Small intestine (tissue), 7 donors: ENCODE measurements around the gene BMPER. TPM values are rescaled to one million over a fixed set of nuclear protein-coding genes. Genes with fewer than 3 reads are reported as not detected.

Source experiments
- DNase-seq, 2 donors: peaks; one replicate each; pipeline versions ENCODE4 v3.0.0 to v3.0.0-alpha.2; 2013
- FAIRE-seq: peaks from 2 replicates; lab custom pipeline; 2012; peaks lifted over from hg19 to GRCh38; lab: Jason Lieb, UNC
- H3K27ac ChIP-seq, 3 donors: one replicate each; pipeline ENCODE4 v1.5.1; 2013; ENCODE audit warnings: low read length in 2 of 3, mild to moderate bottlenecking in 2 of 3, control low read depth in 1 of 3, inconsistent platforms in 1 of 3, low read depth in 1 of 3, moderate library complexity in 1 of 3
- H3K27me3 ChIP-seq, 3 donors: one replicate each; pipeline ENCODE4 v1.6.1; 2013; ENCODE audit warnings: low read length in 3 of 3, inconsistent platforms in 1 of 3; ENCODE audit not compliant: control insufficient read depth in 3 of 3, insufficient read depth in 3 of 3
- H3K36me3 ChIP-seq, 3 donors: one replicate each; pipeline ENCODE4 v1.6.1; 2013; ENCODE audit warnings: low read length in 3 of 3, inconsistent platforms in 1 of 3, low read depth in 1 of 3, mild to moderate bottlenecking in 1 of 3, moderate library complexity in 1 of 3; ENCODE audit not compliant: control insufficient read depth in 3 of 3, insufficient read depth in 2 of 3
- H3K4me1 ChIP-seq, 3 donors: one replicate each; pipeline ENCODE4 v1.6.1; 2013; ENCODE audit warnings: low read length in 2 of 3, inconsistent platforms in 1 of 3, low read depth in 1 of 3, mild to moderate bottlenecking in 1 of 3, moderate library complexity in 1 of 3; ENCODE audit not compliant: control insufficient read depth in 3 of 3, insufficient read depth in 2 of 3
- H3K4me3 ChIP-seq, 3 donors: one replicate each; pipeline ENCODE4 v1.5.1; 2013; ENCODE audit warnings: low read length in 3 of 3, control low read depth in 1 of 3, inconsistent platforms in 1 of 3, low read depth in 1 of 3, mild to moderate bottlenecking in 1 of 3, moderate library complexity in 1 of 3
- H3K9me3 ChIP-seq, 2 donors: one replicate each; pipeline ENCODE4 v1.6.1; 2013; ENCODE audit warnings: low read depth in 1 of 2, low read length in 1 of 2; ENCODE audit not compliant: control insufficient read depth in 2 of 2, insufficient read depth in 1 of 2
- WGBS, 3 donors: extraction: QIAGEN DNeasy Blood & Tissue Kit; methylation state at CpG; one replicate each; pipeline ENCODE4 v1.1.7; 2013; 5-methylcytosine and 5-hydroxymethylcytosine counted together
- polyA plus RNA-seq, 4 donors: library from polyadenylated mRNA; stranded (reverse) in 3 of 4; unstranded in 1 of 4; fragments of 200-250 nt in 3 of 4; fragments of 120-200 nt in 1 of 4; gene quantifications; one replicate each; pipeline versions ENCODE4 v1.2.1 to v1.2.3, GENCODE V29; 2013
- donor health status: healthy with polysubstance abuse.
- donor health status: control.
- donor health status: control.
- donor health status: Bipolar disorder and iron deficiency.
- donor health status: healthy.

The BMPER gene
- polyA plus RNA-seq, 4 donors, result 1.1 to 1.9 (median 1.2) TPM; not detected in 1

DNA sequence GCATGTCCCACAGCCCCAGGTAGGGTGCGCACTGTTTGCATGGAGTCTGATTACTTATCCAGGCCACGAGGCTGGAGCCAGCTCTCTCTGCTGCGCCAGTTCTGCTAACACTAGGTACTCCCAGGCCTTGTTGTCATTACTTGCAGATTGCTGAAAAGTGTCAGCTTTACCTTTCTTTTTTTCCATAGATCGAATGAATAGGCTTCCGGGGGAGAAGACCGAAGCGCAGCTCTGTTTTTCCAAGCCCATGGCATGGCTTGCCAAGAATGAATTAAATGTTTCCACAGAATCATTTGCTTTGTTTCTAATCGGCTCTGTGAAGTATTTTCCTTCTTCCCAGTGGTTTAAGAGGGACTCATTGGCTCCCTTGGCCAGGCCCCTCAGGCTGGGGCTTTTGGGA lies 285.8 kb downstream of the BMPER start:
- Histone ChIP-seq H3K36me3 (no peaks in the 10 kb centered on the region), H3K4me3 (no peak overlapping the region), H3K27me3 (no peaks in the 10 kb centered on the region), H3K27ac (no peak overlapping the region), H3K4me1 (no peaks in the 10 kb centered on the region), H3K9me3 (no peaks in the 10 kb centered on the region)
- no peak for DNase-seq
- 81 to 88% (median 85%) methylated on average over 8 of the region's 8 CpGs for WGBS, 3 donors
- FAIRE-seq, result no peak

- no peak overlapping the region for H3K27ac ChIP-seq
- no peaks in the 10 kb centered on the region for H3K27me3 ChIP-seq
- H3K4me1 ChIP-seq, result no peaks in the 10 kb centered on the region
- 81 to 89% (median 86%) methylated on average over 6 of the region's 6 CpGs for WGBS, 3 donors
- no peak for DNase-seq
- H3K36me3 ChIP-seq, result no peaks in the 10 kb centered on the region
- no peak overlapping the region for H3K4me3 ChIP-seq
- no peaks in the 10 kb centered on the region for H3K9me3 ChIP-seq
- no peak for FAIRE-seq
Observed at GRCh38 chr7:34191771-34192479, 286.6 kb downstream of the BMPER start.

DNA sequence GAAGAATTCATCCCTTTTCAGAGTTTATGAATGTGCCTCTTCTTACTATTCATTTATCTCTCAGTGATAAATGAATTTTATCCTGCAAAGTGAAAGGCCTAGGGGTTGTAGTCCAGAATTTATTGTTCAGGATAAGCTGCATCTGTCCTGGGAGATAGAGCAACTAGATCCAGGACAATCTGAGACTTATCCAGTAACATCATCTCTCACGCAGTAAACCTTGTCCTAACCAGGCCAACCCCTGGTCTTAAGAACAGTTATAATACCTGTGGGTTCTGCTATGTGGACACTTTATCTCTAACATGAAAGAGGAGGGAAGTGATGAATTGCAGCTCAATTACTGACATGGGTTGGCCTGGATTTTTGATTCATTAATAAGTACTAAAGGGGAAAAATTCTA lies 287.6 kb downstream of the BMPER start:
- H3K27me3 ChIP-seq, result no peaks in the 10 kb centered on the region
- H3K4me1 ChIP-seq, result no peaks in the 10 kb centered on the region
- H3K27ac ChIP-seq, result no peak overlapping the region
- FAIRE-seq (no peak), DNase-seq (no peak)
- H3K4me3 ChIP-seq, result no peak overlapping the region
- H3K36me3 ChIP-seq, result no peaks in the 10 kb centered on the region
- WGBS, 3 donors, result 72 to 89% (median 78%) methylated on average over 1 of the region's 1 CpG
- no peaks in the 10 kb centered on the region for H3K9me3 ChIP-seq

DNA sequence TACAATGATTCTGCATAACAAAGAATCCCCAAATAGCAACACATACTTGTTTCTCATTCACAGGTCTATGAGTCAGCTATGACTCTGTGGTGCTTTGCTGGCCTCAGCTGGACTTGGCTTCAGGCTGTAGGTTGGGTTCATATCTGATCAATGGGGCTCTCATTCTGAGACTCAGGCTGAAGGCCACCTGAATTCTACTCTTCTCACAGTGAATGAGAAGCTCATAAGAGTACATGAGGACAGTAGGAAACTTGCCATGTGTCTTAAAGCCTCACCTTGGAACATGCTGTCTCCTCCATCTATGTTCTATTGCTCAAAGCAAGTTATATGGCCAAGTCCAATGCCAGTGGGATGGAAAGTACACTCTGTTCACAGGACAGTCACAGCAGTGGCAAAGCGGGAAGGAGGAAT lies 292.9 kb downstream of the BMPER start:
- no peak overlapping the region for H3K4me3 ChIP-seq
- 95 to 97% (median 96%) methylated on average over 1 of the region's 1 CpG for WGBS, 3 donors
- no peak for DNase-seq

More for the DNA sequence above, 292.9 kb downstream of the BMPER start:
- H3K27ac ChIP-seq, result no peak overlapping the region
- no peaks in the 10 kb centered on the region for H3K36me3 ChIP-seq
- H3K4me1 ChIP-seq, result no peaks in the 10 kb centered on the region
- no peaks in the 10 kb centered on the region for H3K27me3 ChIP-seq
- no peaks in the 10 kb centered on the region for H3K9me3 ChIP-seq
- FAIRE-seq, result no peak
